ENCODE data around the gene C1orf232.

DNA sequence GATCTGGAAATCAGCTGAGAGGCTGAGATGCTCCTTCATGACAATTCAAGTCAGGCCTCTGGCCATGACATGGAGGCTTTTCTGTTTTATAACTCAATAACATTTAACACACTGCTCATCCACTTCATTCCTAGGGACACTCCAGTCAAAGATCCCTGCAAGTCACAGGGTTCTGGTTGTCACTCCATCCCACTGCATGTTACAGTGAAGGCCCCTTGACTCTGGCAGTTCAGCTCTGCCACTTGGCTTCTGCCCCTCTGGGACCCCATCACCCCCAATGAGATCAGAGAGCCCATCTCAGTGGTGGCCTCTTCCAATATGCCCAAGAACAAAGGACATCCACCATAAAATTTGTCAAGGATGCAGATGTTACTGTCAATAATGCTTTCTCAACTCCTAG, 19.9 kb downstream of the C1orf232 start:
- TF ChIP-seq, protein P1, sequence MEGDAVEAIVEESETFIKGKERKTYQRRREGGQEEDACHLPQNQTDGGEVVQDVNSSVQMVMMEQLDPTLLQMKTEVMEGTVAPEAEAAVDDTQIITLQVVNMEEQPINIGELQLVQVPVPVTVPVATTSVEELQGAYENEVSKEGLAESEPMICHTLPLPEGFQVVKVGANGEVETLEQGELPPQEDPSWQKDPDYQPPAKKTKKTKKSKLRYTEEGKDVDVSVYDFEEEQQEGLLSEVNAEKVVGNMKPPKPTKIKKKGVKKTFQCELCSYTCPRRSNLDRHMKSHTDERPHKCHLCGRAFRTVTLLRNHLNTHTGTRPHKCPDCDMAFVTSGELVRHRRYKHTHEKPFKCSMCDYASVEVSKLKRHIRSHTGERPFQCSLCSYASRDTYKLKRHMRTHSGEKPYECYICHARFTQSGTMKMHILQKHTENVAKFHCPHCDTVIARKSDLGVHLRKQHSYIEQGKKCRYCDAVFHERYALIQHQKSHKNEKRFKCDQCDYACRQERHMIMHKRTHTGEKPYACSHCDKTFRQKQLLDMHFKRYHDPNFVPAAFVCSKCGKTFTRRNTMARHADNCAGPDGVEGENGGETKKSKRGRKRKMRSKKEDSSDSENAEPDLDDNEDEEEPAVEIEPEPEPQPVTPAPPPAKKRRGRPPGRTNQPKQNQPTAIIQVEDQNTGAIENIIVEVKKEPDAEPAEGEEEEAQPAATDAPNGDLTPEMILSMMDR (IDR thresholded peaks at IDR 0.05; ENCODE audit: control extremely low read depth in 1 of 3, insufficient read depth in 1 of 3, low read depth in 1 of 3, low read length in 3 of 3): no peak
- TF ChIP-seq EZH2 (IDR thresholded peaks at IDR 0.05; ENCODE audit: low read depth, low read length, severe bottlenecking): no peak
- TF ChIP-seq KDM1A (IDR thresholded peaks at IDR 0.05; ENCODE audit: borderline replicate concordance, low read length): no peak
- no peak for TF ChIP-seq BCL11A (IDR thresholded peaks at IDR 0.05; ENCODE audit: low read depth in 2 of 2, low read length in 2 of 2)
- TF ChIP-seq RAD21 (IDR thresholded peaks at IDR 0.05 in 1 of 2, conservative IDR thresholded peaks at IDR 0.05 in 1 of 2; ENCODE audit: low read depth in 2 of 2, low read length in 2 of 2): no peak
- no peak for TF ChIP-seq TBP (IDR thresholded peaks at IDR 0.05; ENCODE audit: low read depth, low read length)
- TF ChIP-seq GTF2F1 (IDR thresholded peaks at IDR 0.05; ENCODE audit: borderline replicate concordance, low read depth, low read length): no peak
- TF ChIP-seq, protein P2, sequence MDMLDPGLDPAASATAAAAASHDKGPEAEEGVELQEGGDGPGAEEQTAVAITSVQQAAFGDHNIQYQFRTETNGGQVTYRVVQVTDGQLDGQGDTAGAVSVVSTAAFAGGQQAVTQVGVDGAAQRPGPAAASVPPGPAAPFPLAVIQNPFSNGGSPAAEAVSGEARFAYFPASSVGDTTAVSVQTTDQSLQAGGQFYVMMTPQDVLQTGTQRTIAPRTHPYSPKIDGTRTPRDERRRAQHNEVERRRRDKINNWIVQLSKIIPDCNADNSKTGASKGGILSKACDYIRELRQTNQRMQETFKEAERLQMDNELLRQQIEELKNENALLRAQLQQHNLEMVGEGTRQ (IDR thresholded peaks at IDR 0.05; ENCODE audit: low read length): no peak
- TF ChIP-seq, protein P3, sequence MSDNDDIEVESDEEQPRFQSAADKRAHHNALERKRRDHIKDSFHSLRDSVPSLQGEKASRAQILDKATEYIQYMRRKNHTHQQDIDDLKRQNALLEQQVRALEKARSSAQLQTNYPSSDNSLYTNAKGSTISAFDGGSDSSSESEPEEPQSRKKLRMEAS (IDR thresholded peaks at IDR 0.05): no peak
- no peak for TF ChIP-seq CREB1 (IDR thresholded peaks at IDR 0.05)
- no peak for TF ChIP-seq TAF1 (IDR thresholded peaks at IDR 0.05; ENCODE audit: low read depth, low read length)
- TF ChIP-seq HDAC6 (IDR thresholded peaks at IDR 0.05; ENCODE audit: low read depth, low read length): no peak

All from H1 (cell line).